SK-N-SH treated with all-trans-retinoic acid at 6 μM for 48 hours (cell line): ENCODE measurements around the gene TTC33.

Experiments used
- ARNTL ChIP-seq: fragments of 450-650 bp; formaldehyde crosslinking; IDR thresholded peaks from 2 replicates; pipeline ENCODE4 v1.5.0; 2020; ENCODE audit warnings: low read depth, mild to moderate bottlenecking, moderate library complexity, borderline replicate concordance
- ZFP30 ChIP-seq: fragments of 450-650 bp; formaldehyde crosslinking; IDR thresholded peaks from 2 replicates; pipeline ENCODE4 v1.5.0; 2022; ENCODE audit warnings: mild to moderate bottlenecking, moderate library complexity
- ZNF70 ChIP-seq: fragments of 450-650 bp; formaldehyde crosslinking; IDR thresholded peaks from 2 replicates; pipeline ENCODE4 v1.5.0; 2020; ENCODE audit warnings: mild to moderate bottlenecking, moderate library complexity
- ZNF8 ChIP-seq: fragments of 450-650 bp; formaldehyde crosslinking; IDR thresholded peaks from 2 replicates; pipeline ENCODE4 v1.5.0; 2020; ENCODE audit warnings: mild to moderate bottlenecking, moderate library complexity
- TF ChIP-seq, protein P1 (sequence below): fragments of 250-450 bp; sonication (Bioruptor Pico); IDR thresholded peaks from 2 replicates; pipeline ENCODE4 v1.5.1; 2021; ENCODE audit warnings: mild to moderate bottlenecking, moderate library complexity
- TF ChIP-seq, protein P2 (sequence below): fragments of 250-450 bp; sonication (Bioruptor Pico); IDR thresholded peaks from 2 replicates; pipeline ENCODE4 v1.8.0; 2021; ENCODE audit warnings: low read depth, mild to moderate bottlenecking, moderate library complexity, borderline replicate concordance

DNA sequence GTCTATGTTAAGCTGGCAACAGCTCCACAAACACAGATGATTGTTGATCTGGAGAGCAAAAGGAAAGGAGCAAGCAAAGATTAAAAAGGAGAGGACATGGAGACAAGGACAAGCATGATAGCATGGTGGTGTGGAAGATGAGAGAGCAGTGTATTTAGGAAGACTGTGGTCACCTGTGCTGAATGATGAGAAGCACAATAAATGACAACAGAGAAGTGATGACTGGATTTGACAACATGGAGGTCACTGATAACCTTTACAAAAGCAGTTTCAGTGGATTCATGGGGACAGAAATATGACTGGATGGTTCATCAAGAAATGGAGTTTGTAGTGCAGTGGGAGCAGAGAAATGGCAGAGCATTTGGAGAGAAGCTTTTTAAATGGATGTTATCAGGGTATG is 20.2 kb downstream of the TTC33 start:
- TF ChIP-seq ZNF70 (CRISPR knock-in tag) (no peak), ZFP30 (CRISPR knock-in tag) (no peak), ARNTL (no peak), ZNF8 (CRISPR knock-in tag) (no peak)
- TF ChIP-seq, protein P1, sequence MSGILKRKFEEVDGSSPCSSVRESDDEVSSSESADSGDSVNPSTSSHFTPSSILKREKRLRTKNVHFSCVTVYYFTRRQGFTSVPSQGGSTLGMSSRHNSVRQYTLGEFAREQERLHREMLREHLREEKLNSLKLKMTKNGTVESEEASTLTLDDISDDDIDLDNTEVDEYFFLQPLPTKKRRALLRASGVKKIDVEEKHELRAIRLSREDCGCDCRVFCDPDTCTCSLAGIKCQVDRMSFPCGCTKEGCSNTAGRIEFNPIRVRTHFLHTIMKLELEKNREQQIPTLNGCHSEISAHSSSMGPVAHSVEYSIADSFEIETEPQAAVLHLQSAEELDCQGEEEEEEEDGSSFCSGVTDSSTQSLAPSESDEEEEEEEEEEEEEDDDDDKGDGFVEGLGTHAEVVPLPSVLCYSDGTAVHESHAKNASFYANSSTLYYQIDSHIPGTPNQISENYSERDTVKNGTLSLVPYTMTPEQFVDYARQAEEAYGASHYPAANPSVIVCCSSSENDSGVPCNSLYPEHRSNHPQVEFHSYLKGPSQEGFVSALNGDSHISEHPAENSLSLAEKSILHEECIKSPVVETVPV (CRISPR knock-in tag): no peak
- TF ChIP-seq, protein P2, sequence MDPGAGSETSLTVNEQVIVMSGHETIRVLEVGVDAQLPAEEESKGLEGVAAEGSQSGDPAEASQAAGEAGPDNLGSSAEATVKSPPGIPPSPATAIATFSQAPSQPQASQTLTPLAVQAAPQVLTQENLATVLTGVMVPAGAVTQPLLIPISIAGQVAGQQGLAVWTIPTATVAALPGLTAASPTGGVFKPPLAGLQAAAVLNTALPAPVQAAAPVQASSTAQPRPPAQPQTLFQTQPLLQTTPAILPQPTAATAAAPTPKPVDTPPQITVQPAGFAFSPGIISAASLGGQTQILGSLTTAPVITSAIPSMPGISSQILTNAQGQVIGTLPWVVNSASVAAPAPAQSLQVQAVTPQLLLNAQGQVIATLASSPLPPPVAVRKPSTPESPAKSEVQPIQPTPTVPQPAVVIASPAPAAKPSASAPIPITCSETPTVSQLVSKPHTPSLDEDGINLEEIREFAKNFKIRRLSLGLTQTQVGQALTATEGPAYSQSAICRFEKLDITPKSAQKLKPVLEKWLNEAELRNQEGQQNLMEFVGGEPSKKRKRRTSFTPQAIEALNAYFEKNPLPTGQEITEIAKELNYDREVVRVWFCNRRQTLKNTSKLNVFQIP: no peak
